SJSA1 (cell line): Measurements from ENCODE around the gene SUZ12. TPM values are rescaled to one million over a fixed set of nuclear protein-coding genes. Genes with fewer than 3 reads are reported as not detected.
"Not testable (repeated sequence)": the region's sequence is repeated elsewhere in the genome, so short reads cannot be mapped to it uniquely, and the experiment has no call there.

ENCODE experiments used
- DNase-seq, 2 experiments: peaks; one replicate each; pipeline ENCODE4 v3.0.0-alpha.2; 2015 to 2020; ENCODE audit warnings: low spot score in 2 of 2, low read depth in 1 of 2
- H3K27ac ChIP-seq: fragments of 250-450 bp; sonication (Bioruptor Pico); 2 replicates; pipeline ENCODE4 v1.5.1; 2020; ENCODE audit warnings: mild to moderate bottlenecking, moderate library complexity
- H3K27me3 ChIP-seq: fragments of 250-450 bp; sonication (Bioruptor Pico); replicated peaks from 2 replicates; pipeline ENCODE4 v1.5.1; 2020; ENCODE audit warnings: mild to moderate bottlenecking, moderate library complexity
- H3K36me3 ChIP-seq: fragments of 250-450 bp; sonication (Bioruptor Pico); 2 replicates; pipeline ENCODE4 v1.5.1; 2020; ENCODE audit warnings: mild to moderate bottlenecking
- H3K4me1 ChIP-seq: fragments of 250-450 bp; sonication (Bioruptor Pico); replicated peaks from 2 replicates; pipeline ENCODE4 v1.6.1; 2021; ENCODE audit warnings: mild to moderate bottlenecking
- H3K4me3 ChIP-seq: fragments of 250-450 bp; sonication (Bioruptor Pico); 2 replicates; pipeline ENCODE4 v1.5.1; 2020; ENCODE audit warnings: mild to moderate bottlenecking
- H3K9me3 ChIP-seq: fragments of 250-450 bp; sonication (Bioruptor Pico); replicated peaks from 2 replicates; pipeline ENCODE4 v1.5.1; 2020; ENCODE audit warnings: mild to moderate bottlenecking
- total RNA-seq: library from RNA; depleted of rRNA; stranded (reverse); fragments of >200 nt; shearing (Covaris generic); gene quantifications from 2 replicates; pipeline ENCODE4 v1.2.3, GENCODE V29; 2014; rRNA removed

The SUZ12 gene
- 21.1 and 33.6 TPM in 2 replicates for total RNA-seq

- H3K27ac ChIP-seq, result peak within 1 kb of the TSS; percentile 81
These were observed at the start of gene SUZ12 for GRCh38 chr17:31936615-31937609. Gene SUZ12, plus strand, starts transcription at chr17:31937007. Its CDS starts 240 bp downstream, at chr17:31937247.

GRCh38 chr17:31888124-31888523 lies 48.7 kb upstream of the SUZ12 start:
- DNase-seq, result no peak
- Histone ChIP-seq H3K36me3 (peaks cover 93% of the 10 kb centered on the region), H3K4me1 (no peaks in the 10 kb centered on the region), H3K27me3 (no peaks in the 10 kb centered on the region), H3K9me3 (no peaks in the 10 kb centered on the region), H3K27ac (no peak overlapping the region), H3K4me3 (no peak overlapping the region)

More at GRCh38 chr17:31936615-31937609, at the start of gene SUZ12:
- H3K9me3 ChIP-seq, H3K36me3 ChIP-seq, H3K4me1 ChIP-seq, H3K27me3 ChIP-seq: not testable (repeated sequence)
- DNase-seq, result peak; percentile 90 to 95
- H3K4me3 ChIP-seq, result peak within 1 kb of the TSS; percentile 76

GRCh38 chr17:31900877-31901276 lies 35.9 kb upstream of the SUZ12 start:
- Histone ChIP-seq H3K4me3 (peak overlapping the region; percentile 59), H3K27ac (no peak overlapping the region), H3K4me1 (peaks cover 11% of the 10 kb centered on the region), H3K9me3 (no peaks in the 10 kb centered on the region), H3K27me3 (no peaks in the 10 kb centered on the region), H3K36me3 (peaks cover 47% of the 10 kb centered on the region)
- DNase-seq, result peak in 1 of 2 experiments; percentile 35

- H3K27me3 ChIP-seq, result no peaks in the 10 kb centered on the region
- no peaks in the 10 kb centered on the region for H3K9me3 ChIP-seq
- peaks cover 16% of the 10 kb centered on the region for H3K4me1 ChIP-seq
- H3K4me3 ChIP-seq, result no peak overlapping the region
- H3K27ac ChIP-seq, result no peak overlapping the region
- peaks cover 30% of the 10 kb centered on the region for H3K36me3 ChIP-seq
- no peak for DNase-seq
These were observed 34.1 kb upstream of the SUZ12 start for GRCh38 chr17:31902693-31903092.

GRCh38 chr17:31903401-31903800 lies 33.4 kb upstream of the SUZ12 start:
- Histone ChIP-seq H3K4me1 (peaks cover 22% of the 10 kb centered on the region), H3K4me3 (no peak overlapping the region), H3K36me3 (peaks cover 23% of the 10 kb centered on the region), H3K9me3 (no peaks in the 10 kb centered on the region), H3K27me3 (no peaks in the 10 kb centered on the region), H3K27ac (no peak overlapping the region)
- no peak for DNase-seq

GRCh38 chr17:31907342-31907962 lies 29.4 kb upstream of the SUZ12 start:
- Histone ChIP-seq H3K9me3 (no peaks in the 10 kb centered on the region), H3K4me3 (no peak overlapping the region), H3K4me1 (peaks cover 16% of the 10 kb centered on the region), H3K27ac (no peak overlapping the region), H3K27me3 (no peaks in the 10 kb centered on the region), H3K36me3 (no peaks in the 10 kb centered on the region)
- peak in 1 of 2 experiments; percentile 36 for DNase-seq

- Histone ChIP-seq H3K27ac (no peak overlapping the region), H3K9me3 (no peaks in the 10 kb centered on the region), H3K27me3 (no peaks in the 10 kb centered on the region), H3K36me3 (no peaks in the 10 kb centered on the region), H3K4me1 (peaks cover 18% of the 10 kb centered on the region), H3K4me3 (no peak overlapping the region)
- no peak for DNase-seq
These were observed 28.4 kb upstream of the SUZ12 start for GRCh38 chr17:31908386-31908785.

GRCh38 chr17:31912705-31913104 lies 24.1 kb upstream of the SUZ12 start:
- H3K4me3 ChIP-seq, H3K9me3 ChIP-seq, H3K36me3 ChIP-seq, H3K27me3 ChIP-seq: not testable (repeated sequence)
- peak overlapping the region; percentile 54; the same call in 1 of the 2 replicates for H3K27ac ChIP-seq
- DNase-seq, result peak in 1 of 2 experiments; percentile 38
- peaks cover 24% of the 10 kb centered on the region for H3K4me1 ChIP-seq

- H3K9me3 ChIP-seq, result no peaks in the 10 kb centered on the region
- no peaks in the 10 kb centered on the region for H3K27me3 ChIP-seq
- H3K36me3 ChIP-seq, result no peaks in the 10 kb centered on the region
- DNase-seq, result no peak
- H3K4me3 ChIP-seq, result no peak overlapping the region
- H3K27ac ChIP-seq, result no peak overlapping the region
- peaks cover 44% of the 10 kb centered on the region for H3K4me1 ChIP-seq
These were observed 21.2 kb upstream of the SUZ12 start for GRCh38 chr17:31915456-31916100.

- no peaks in the 10 kb centered on the region for H3K27me3 ChIP-seq
- H3K9me3 ChIP-seq, result no peaks in the 10 kb centered on the region
- no peak overlapping the region for H3K4me3 ChIP-seq
- no peak overlapping the region for H3K27ac ChIP-seq
- H3K4me1 ChIP-seq, result peaks cover 47% of the 10 kb centered on the region
- H3K36me3 ChIP-seq, result no peaks in the 10 kb centered on the region
- no peak for DNase-seq
These were observed 20.2 kb upstream of the SUZ12 start for GRCh38 chr17:31916491-31917064.

- Histone ChIP-seq H3K36me3 (no peaks in the 10 kb centered on the region), H3K4me3 (no peak overlapping the region), H3K27ac (no peak overlapping the region), H3K4me1 (peaks cover 46% of the 10 kb centered on the region), H3K27me3 (no peaks in the 10 kb centered on the region), H3K9me3 (no peaks in the 10 kb centered on the region)
- DNase-seq, result no peak
These were observed 19.7 kb upstream of the SUZ12 start for GRCh38 chr17:31917065-31917529.

- not testable (repeated sequence) for H3K27ac ChIP-seq, H3K4me3 ChIP-seq, H3K27me3 ChIP-seq, H3K36me3 ChIP-seq, DNase-seq, H3K9me3 ChIP-seq
- H3K4me1 ChIP-seq, result peaks cover 40% of the 10 kb centered on the region
These were observed 19.1 kb upstream of the SUZ12 start for GRCh38 chr17:31917721-31918120.

GRCh38 chr17:31918701-31919128 lies 18.1 kb upstream of the SUZ12 start:
- Histone ChIP-seq H3K4me3 (no peak overlapping the region), H3K9me3 (no peaks in the 10 kb centered on the region), H3K36me3 (no peaks in the 10 kb centered on the region), H3K4me1 (peaks cover 40% of the 10 kb centered on the region), H3K27me3 (no peaks in the 10 kb centered on the region), H3K27ac (peak overlapping the region; percentile 96)
- peak; percentile 62 to 88 for DNase-seq
